HEK293T (cell line): Measurements from ENCODE around the gene FERD3L.

ENCODE experiments used
- ARNT ChIP-seq: fragments of 450-650 bp; IDR thresholded peaks from 2 replicates; pipeline ENCODE4 v1.6.1; 2017; ENCODE audit warnings: mild to moderate bottlenecking
- BHLHE40 ChIP-seq: fragments of 450-650 bp; IDR thresholded peaks from 2 replicates; pipeline ENCODE4 v1.6.1; 2016; ENCODE audit warnings: mild to moderate bottlenecking, moderate library complexity, borderline replicate concordance
- ELF4 ChIP-seq: fragments of 450-650 bp; IDR thresholded peaks from 2 replicates; pipeline ENCODE4 v1.6.1; 2017; ENCODE audit warnings: antibody characterized with exemption
- FOXM1 ChIP-seq: fragments of 450-650 bp; IDR thresholded peaks from 2 replicates; pipeline ENCODE4 v1.6.1; 2017; ENCODE audit warnings: mild to moderate bottlenecking, borderline replicate concordance
- HDGF ChIP-seq: fragments of 450-650 bp; IDR thresholded peaks from 2 replicates; pipeline ENCODE4 v1.6.1; 2017; ENCODE audit warnings: antibody characterized with exemption, borderline replicate concordance
- LEF1 ChIP-seq: fragments of 450-650 bp; IDR thresholded peaks from 2 replicates; pipeline ENCODE4 v1.6.1; 2017; ENCODE audit warnings: mild to moderate bottlenecking, borderline replicate concordance
- NFRKB ChIP-seq: fragments of 450-650 bp; IDR thresholded peaks from 2 replicates; pipeline ENCODE4 v1.6.1; 2016; ENCODE audit warnings: mild to moderate bottlenecking, moderate library complexity
- ZNF384 ChIP-seq: fragments of 450-650 bp; IDR thresholded peaks from 2 replicates; pipeline ENCODE4 v1.6.1; 2016

DNA sequence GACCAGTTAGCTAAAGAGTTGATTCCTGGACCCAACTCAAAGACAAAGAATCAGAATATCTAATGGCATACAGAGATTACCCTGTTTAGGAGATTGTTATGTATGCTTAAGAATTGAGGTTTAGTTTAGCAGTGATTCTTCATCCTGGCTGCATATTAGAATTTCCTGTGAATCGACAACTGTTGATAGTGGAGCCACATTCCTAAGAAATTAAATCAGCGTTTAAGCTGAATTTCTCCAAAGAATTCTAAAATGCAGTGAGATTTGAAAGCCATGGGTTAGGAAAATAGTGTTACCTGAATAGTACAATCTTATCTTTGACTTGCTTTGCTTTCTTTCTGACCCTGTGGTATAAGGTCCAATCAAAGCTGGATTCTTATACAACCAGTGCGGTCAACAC is 16.4 kb upstream of the FERD3L start:
- TF ChIP-seq BHLHE40, result no peak
- TF ChIP-seq ZNF384, result no peak
- TF ChIP-seq HDGF, result no peak
- no peak for TF ChIP-seq ARNT
- TF ChIP-seq NFRKB, result no peak
- no peak for TF ChIP-seq LEF1
- TF ChIP-seq ELF4, result no peak
- TF ChIP-seq FOXM1, result no peak
